Uterus (tissue), 4 donors: ENCODE results near the gene ADCY4. TPM values are rescaled to one million over a fixed set of nuclear protein-coding genes. Genes with fewer than 3 reads are reported as not detected.
A peak's percentile ranks its signal among the peaks of the same experiment; 100 is the strongest.

Source experiments
- DNase-seq, 2 donors: peaks; one replicate each; pipeline ENCODE4 v3.0.0-alpha.2; 2019 to 2020
- H3K27ac ChIP-seq, 2 donors: fragments of 200-600 bp; sonication (generic); 1 replicate in 1 of 2; 2 replicates in 1 of 2; pipeline ENCODE4 v1.5.1; 2016 to 2018
- H3K27me3 ChIP-seq, 2 donors: fragments of 200-600 bp; sonication (generic); one replicate each; pipeline ENCODE4 v1.5.1; 2018 to 2019; ENCODE audit warnings: control low read depth in 1 of 2
- H3K36me3 ChIP-seq, 2 donors: fragments of 200-600 bp; sonication (generic); one replicate each; pipeline ENCODE4 v1.5.1; 2019; ENCODE audit warnings: control low read depth in 1 of 2
- H3K4me1 ChIP-seq, 2 donors: fragments of 200-600 bp; sonication (generic); one replicate each; pipeline ENCODE4 v1.5.1; 2018 to 2019; ENCODE audit warnings: control low read depth in 1 of 2
- H3K4me3 ChIP-seq, 2 donors: fragments of 200-600 bp; sonication (generic); 1 replicate in 1 of 2; 2 replicates in 1 of 2; pipeline ENCODE4 v1.5.1; 2018 to 2019; ENCODE audit warnings: mild to moderate bottlenecking in 1 of 2
- H3K9me3 ChIP-seq, 2 donors: fragments of 200-600 bp; sonication (generic); one replicate each; pipeline ENCODE4 v1.5.1; 2019; ENCODE audit warnings: control low read depth in 1 of 2
- POLR2A ChIP-seq, 2 donors: fragments of 450-650 bp; IDR thresholded peaks; one replicate each; pipeline ENCODE4 v1.6.1; 2016; ENCODE audit warnings: antibody characterized with exemption in 2 of 2, mild to moderate bottlenecking in 1 of 2, moderate library complexity in 1 of 2
- intact Hi-C: fragments of 100-400 bp; cut with DNase I; formaldehyde crosslinking; loops from one replicate; pipeline ENCODE4 v1.15.1; 2023; ENCODE audit warnings: low total_unique reads
- total RNA-seq, 4 donors: library from RNA; depleted of rRNA in 3 of 4; stranded (reverse); fragments of >200 nt in 3 of 4; gene quantifications; one replicate each; pipeline versions ENCODE4 v1.1.0 to v1.2.4, GENCODE V29; 2014 to 2023
- TF ChIP-seq, protein P1 (sequence below), 4 experiments: fragments of 200-600 bp in 2 of 4; fragments of 450-650 bp in 2 of 4; sonication (generic) in 2 of 4; IDR thresholded peaks; one replicate each; pipeline ENCODE4 v1.5.1; 2016 to 2019; ENCODE audit warnings: antibody characterized with exemption in 4 of 4, mild to moderate bottlenecking in 2 of 4, moderate library complexity in 1 of 4
- donor health status: DM: yes; HTN: yes; CAD: no.

The ADCY4 gene
- total RNA-seq, 4 donors from 2014 or later = 22.8 to 138 (median 86.1) TPM

DNA sequence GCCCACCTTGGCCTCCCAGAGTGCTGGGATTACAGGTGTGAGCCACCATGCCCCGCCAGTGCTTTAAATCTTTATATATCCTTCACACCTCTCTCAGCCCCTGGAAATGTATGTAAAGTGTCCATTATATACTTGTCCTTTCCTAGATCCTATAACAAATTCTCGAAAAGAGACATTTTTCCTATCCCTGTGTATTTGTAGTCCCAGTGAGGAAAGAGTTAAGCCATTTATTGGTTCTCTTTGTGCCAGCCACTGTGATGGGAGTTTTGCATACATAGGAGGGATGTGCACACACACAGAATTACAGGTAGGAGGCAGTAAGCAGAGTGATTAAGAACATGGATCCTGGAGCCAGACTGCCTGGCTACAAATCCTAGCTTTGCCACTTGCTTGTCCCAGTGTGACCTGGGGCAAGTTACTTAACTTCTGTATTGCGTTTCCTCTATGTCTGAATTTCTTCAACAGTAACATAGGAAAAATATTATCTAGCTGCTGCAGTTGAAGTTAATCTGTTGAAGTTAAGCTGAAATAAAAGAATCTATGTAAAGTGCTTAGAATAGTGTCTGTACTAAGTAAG lies 61.4 kb downstream of the ADCY4 start:
- intact Hi-C loops = no loop called here
- no peak overlapping the region for H3K27ac ChIP-seq

DNA sequence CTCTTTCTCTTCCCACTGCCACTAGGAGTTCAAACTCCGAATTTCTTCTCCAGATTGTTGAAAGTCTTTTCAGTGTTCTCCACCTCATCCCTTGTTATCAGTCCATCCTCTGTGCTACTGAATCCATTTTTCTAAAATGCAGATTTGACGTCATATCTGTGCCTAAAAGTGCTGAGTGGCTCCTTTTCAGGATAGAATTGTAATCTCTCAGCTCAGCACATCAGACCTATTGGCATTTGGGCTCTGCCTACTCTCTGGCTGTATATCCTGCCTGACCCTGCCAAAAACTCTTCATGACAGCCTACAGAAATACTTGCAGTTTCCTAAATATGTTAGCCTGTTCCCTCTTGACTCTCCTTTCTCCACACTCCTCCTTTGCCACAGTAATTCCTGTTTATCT lies 62.4 kb downstream of the ADCY4 start:
- no peak for DNase-seq
- Histone ChIP-seq H3K36me3 (no peaks in the 10 kb centered on the region), H3K4me1 (no peaks in the 10 kb centered on the region), H3K27me3 (no peaks in the 10 kb centered on the region), H3K27ac (no peak overlapping the region), H3K4me3 (no peak overlapping the region), H3K9me3 (no peaks in the 10 kb centered on the region)
- intact Hi-C loops = no loop called here
- no peak for TF ChIP-seq POLR2A (IDR thresholded peaks at IDR 0.05)
- TF ChIP-seq, protein P1, sequence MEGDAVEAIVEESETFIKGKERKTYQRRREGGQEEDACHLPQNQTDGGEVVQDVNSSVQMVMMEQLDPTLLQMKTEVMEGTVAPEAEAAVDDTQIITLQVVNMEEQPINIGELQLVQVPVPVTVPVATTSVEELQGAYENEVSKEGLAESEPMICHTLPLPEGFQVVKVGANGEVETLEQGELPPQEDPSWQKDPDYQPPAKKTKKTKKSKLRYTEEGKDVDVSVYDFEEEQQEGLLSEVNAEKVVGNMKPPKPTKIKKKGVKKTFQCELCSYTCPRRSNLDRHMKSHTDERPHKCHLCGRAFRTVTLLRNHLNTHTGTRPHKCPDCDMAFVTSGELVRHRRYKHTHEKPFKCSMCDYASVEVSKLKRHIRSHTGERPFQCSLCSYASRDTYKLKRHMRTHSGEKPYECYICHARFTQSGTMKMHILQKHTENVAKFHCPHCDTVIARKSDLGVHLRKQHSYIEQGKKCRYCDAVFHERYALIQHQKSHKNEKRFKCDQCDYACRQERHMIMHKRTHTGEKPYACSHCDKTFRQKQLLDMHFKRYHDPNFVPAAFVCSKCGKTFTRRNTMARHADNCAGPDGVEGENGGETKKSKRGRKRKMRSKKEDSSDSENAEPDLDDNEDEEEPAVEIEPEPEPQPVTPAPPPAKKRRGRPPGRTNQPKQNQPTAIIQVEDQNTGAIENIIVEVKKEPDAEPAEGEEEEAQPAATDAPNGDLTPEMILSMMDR (IDR thresholded peaks at IDR 0.05) = no peak

More for the DNA sequence above, 61.4 kb downstream of the ADCY4 start:
- H3K27me3 ChIP-seq = no peaks in the 10 kb centered on the region
- TF ChIP-seq, protein P1 (IDR thresholded peaks at IDR 0.05) = no peak
- no peak for TF ChIP-seq POLR2A (IDR thresholded peaks at IDR 0.05)
- H3K9me3 ChIP-seq = no peaks in the 10 kb centered on the region
- no peaks in the 10 kb centered on the region for H3K36me3 ChIP-seq
- no peaks in the 10 kb centered on the region for H3K4me1 ChIP-seq
- DNase-seq = no peak
- no peak overlapping the region for H3K4me3 ChIP-seq

DNA sequence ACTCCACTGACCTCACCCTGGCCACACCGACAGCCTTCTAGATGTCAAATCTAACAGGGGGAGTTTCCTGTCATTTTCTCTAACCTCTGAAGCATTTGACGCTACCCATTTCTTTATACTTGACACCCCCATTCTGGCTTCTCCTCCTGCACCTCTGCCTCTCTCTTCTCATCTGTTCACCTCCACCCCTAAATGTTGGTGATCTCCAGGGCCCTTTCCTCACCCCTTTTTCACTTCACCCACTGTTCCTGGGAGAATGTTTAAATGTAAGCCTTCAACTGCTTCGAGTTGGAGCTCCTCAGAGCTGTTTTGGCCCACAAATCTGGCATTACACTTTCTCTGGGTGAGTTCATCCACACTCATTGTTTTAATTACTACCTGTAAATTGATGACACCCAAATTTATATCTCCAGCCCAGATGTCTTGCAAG lies 63.0 kb downstream of the ADCY4 start:
- DNase-seq = no peak
- TF ChIP-seq, protein P1 (IDR thresholded peaks at IDR 0.05) = no peak
- no peak for TF ChIP-seq POLR2A (IDR thresholded peaks at IDR 0.05)
- Histone ChIP-seq H3K4me1 (no peaks in the 10 kb centered on the region), H3K4me3 (peak overlapping the region; percentile 73 to 94), H3K27ac (peak overlapping the region; percentile 92 to 98), H3K9me3 (no peaks in the 10 kb centered on the region), H3K27me3 (no peaks in the 10 kb centered on the region), H3K36me3 (no peaks in the 10 kb centered on the region)
- intact Hi-C loops = no loop called here

DNA sequence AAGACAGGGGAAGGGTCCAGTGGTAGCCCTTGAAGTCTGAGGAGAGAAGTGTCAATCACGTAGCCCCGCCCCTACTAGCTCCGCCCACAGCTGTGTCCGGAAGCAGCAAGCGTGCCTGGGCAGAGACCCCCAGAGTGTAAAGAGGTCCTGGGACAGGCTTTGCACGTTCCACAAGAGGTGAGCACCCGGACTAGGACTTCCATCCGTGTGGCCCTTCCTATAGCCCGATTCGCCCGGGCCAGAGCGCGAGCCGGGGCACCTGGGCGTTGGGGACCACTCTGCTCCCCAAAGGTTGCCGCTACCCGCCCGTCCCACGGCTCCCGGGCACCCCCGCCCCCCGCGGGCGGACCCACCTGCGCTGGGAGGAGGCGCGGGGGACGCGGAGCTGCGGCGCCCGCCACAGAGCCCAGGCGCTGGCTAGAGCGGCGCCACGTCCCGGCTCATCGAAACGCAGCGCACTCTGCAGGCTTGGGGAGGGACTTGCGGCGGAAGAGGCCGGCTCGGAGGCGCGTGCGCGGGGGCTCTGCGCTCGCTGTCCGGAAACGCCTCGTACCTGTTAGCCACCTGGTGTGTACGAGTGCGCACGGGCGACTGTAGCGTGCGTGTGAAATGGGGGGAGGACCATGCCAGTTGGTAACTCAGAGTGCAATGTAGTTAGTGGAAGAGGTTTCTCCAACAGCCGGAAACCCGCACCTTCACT lies 63.6 kb downstream of the ADCY4 start, which contains the start of gene RABGGTA:
RABGGTA (minus strand) TSS at position 464 of the 700 bp plus-strand sequence. CDS start 482 bp downstream, outside the sequence.
- peak; percentile 75 to 86 for DNase-seq
- no peaks in the 10 kb centered on the region for H3K36me3 ChIP-seq
- peak in 1 of 2 donors; percentile 69 for TF ChIP-seq POLR2A (IDR thresholded peaks at IDR 0.05)
- TF ChIP-seq, protein P1 (IDR thresholded peaks at IDR 0.05) = peak; percentile 64 to 86 (median 84)
- peak within 1 kb of the TSS; percentile 92 to 98 for H3K27ac ChIP-seq
- no peaks in the 10 kb centered on the region for H3K9me3 ChIP-seq
- H3K4me1 ChIP-seq = no peaks in the 10 kb centered on the region
- peak within 1 kb of the TSS; percentile 73 to 94 for H3K4me3 ChIP-seq
- intact Hi-C loops = no loop called here
- H3K27me3 ChIP-seq = no peaks in the 10 kb centered on the region

DNA sequence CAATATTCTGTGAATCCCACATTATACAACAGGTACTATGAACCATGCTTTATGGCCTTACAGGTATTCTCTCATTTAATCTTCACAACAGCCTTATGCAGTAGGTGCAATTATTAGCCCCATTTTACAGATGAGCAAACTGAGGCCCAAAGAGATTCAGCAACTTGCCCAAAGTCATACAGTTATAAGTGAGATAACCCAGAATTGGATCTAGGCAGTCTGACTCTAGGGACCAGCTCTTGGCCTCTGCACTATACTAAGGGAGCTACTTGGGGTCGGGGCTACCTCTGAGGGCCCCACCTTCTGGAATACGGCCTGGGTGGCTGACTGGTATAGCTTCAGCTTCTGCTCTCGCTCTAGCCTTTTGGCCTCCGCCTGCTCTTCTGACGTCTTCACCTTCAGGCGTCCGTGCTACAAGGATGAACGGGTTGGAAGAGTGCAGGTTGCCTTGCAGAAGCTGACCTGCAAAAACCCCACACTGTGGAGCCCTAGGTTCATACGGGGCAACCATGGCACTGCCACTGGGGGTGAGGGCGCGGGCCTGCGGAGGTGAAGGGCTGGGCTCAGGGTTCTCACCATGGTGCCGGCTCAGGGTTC lies 64.2 kb downstream of the ADCY4 start:
- peak overlapping the region; percentile 92 to 98 for H3K27ac ChIP-seq
- H3K36me3 ChIP-seq = no peaks in the 10 kb centered on the region

More for the DNA sequence above, 64.2 kb downstream of the ADCY4 start:
- peak overlapping the region; percentile 73 to 94 for H3K4me3 ChIP-seq
- no peaks in the 10 kb centered on the region for H3K9me3 ChIP-seq
- DNase-seq = no peak
- no peaks in the 10 kb centered on the region for H3K27me3 ChIP-seq
- TF ChIP-seq, protein P1 (IDR thresholded peaks at IDR 0.05) = no peak
- TF ChIP-seq POLR2A (IDR thresholded peaks at IDR 0.05) = no peak
- no peaks in the 10 kb centered on the region for H3K4me1 ChIP-seq
- intact Hi-C loops = no loop called here
